CD4-positive, alpha-beta T cell treated with Interleukin-12 subunit alpha and Interleukin-12 subunit beta, for 1 hour (primary cell): ENCODE results near the gene RETSAT.
"Not testable (repeated sequence)": the region's sequence is repeated elsewhere in the genome, so short reads cannot be mapped to it uniquely, and the experiment has no call there.

Experiments
- DNase-seq: peaks from one replicate; pipeline ENCODE4 v3.0.0-alpha.2; 2020

RETSAT gene

GRCh38 chr2:85354286-85355072 is at the start of gene RETSAT, which contains the start of gene ELMOD3:
RETSAT (minus strand) TSS chr2:85354528; CDS start chr2:85354507, 21 bp downstream.
ELMOD3 (plus strand) TSS chr2:85354769; CDS start chr2:85357199, 2,430 bp downstream.
- peak; percentile 99 for DNase-seq

- no peak for DNase-seq
Measured at GRCh38 chr2:85401844-85402243, 47.5 kb upstream of the RETSAT start.

GRCh38 chr2:85401464-85401805 is 47.1 kb upstream of the RETSAT start:
- no peak for DNase-seq

- no peak for DNase-seq
Measured at GRCh38 chr2:85400541-85401463, 46.5 kb upstream of the RETSAT start.

GRCh38 chr2:85400023-85400422 is 45.7 kb upstream of the RETSAT start:
- no peak for DNase-seq

GRCh38 chr2:85399183-85399455 is 44.8 kb upstream of the RETSAT start:
- no peak for DNase-seq

GRCh38 chr2:85398426-85399182 is 44.3 kb upstream of the RETSAT start:
- DNase-seq: no peak

- no peak for DNase-seq
Measured at GRCh38 chr2:85397925-85398331, 43.6 kb upstream of the RETSAT start.

- no peak for DNase-seq
Measured at GRCh38 chr2:85396531-85397470, 42.5 kb upstream of the RETSAT start.

- no peak for DNase-seq
Measured at GRCh38 chr2:85395912-85396475, 41.7 kb upstream of the RETSAT start.

- no peak for DNase-seq
Measured at GRCh38 chr2:85394976-85395375, 40.6 kb upstream of the RETSAT start.

- no peak for DNase-seq
Measured at GRCh38 chr2:85394261-85394681, 39.9 kb upstream of the RETSAT start.

GRCh38 chr2:85393836-85394235 is 39.5 kb upstream of the RETSAT start:
- DNase-seq: no peak

GRCh38 chr2:85390941-85391669 is 36.8 kb upstream of the RETSAT start:
- peak; percentile 72 for DNase-seq

GRCh38 chr2:85388878-85389538 is 34.7 kb upstream of the RETSAT start:
- no peak for DNase-seq

GRCh38 chr2:85387754-85388153 is 33.4 kb upstream of the RETSAT start:
- DNase-seq: no peak

GRCh38 chr2:85385746-85386145 is 31.4 kb upstream of the RETSAT start:
- no peak for DNase-seq

GRCh38 chr2:85383850-85384249 is 29.5 kb upstream of the RETSAT start:
- DNase-seq: no peak

GRCh38 chr2:85383151-85383550 is 28.8 kb upstream of the RETSAT start:
- not testable (repeated sequence) for DNase-seq

- DNase-seq: no peak
Measured at GRCh38 chr2:85380048-85380447, 25.7 kb upstream of the RETSAT start.

- no peak for DNase-seq
Measured at GRCh38 chr2:85378257-85378656, 23.9 kb upstream of the RETSAT start.
